HG03097 (cell line): ENCODE measurements around the gene MYMK.

Experiments
- ATAC-seq: cut with Tn5 transposase; IDR thresholded peaks from one replicate; pipeline ENCODE4 v1.9.1; 2021; ENCODE audit not compliant: unreplicated experiment, low FRiP score

Gene MYMK

GRCh38 chr9:133536080-133536479, 11.3 kb upstream of the MYMK start:
- ATAC-seq = no peak

GRCh38 chr9:133535306-133535877, 10.6 kb upstream of the MYMK start:
- ATAC-seq = no peak

- ATAC-seq = no peak
These were observed 9.9 kb upstream of the MYMK start, which contains the start of gene ADAMTSL2 for GRCh38 chr9:133534346-133535291. Gene ADAMTSL2, plus strand, starts transcription at chr9:133534704. Its CDS starts 2,009 bp downstream, at chr9:133536713.

GRCh38 chr9:133533857-133534256, 9.1 kb upstream of the MYMK start:
- no peak for ATAC-seq

GRCh38 chr9:133532937-133533668, 8.3 kb upstream of the MYMK start:
- ATAC-seq = no peak

- no peak for ATAC-seq
These were observed 6.5 kb upstream of the MYMK start for GRCh38 chr9:133531293-133531692.

- no peak for ATAC-seq
These were observed 5.1 kb upstream of the MYMK start for GRCh38 chr9:133529874-133530273.

GRCh38 chr9:133529457-133529856, 4.7 kb upstream of the MYMK start:
- no peak for ATAC-seq

GRCh38 chr9:133528876-133529241, 4.1 kb upstream of the MYMK start:
- no peak for ATAC-seq

GRCh38 chr9:133528001-133528875, 3.5 kb upstream of the MYMK start:
- no peak for ATAC-seq

- no peak for ATAC-seq
These were observed 2.7 kb upstream of the MYMK start for GRCh38 chr9:133527444-133527920.

GRCh38 chr9:133526721-133527321, 2.1 kb upstream of the MYMK start:
- ATAC-seq = no peak

- ATAC-seq = no peak
These were observed 918 bp upstream of the MYMK start for GRCh38 chr9:133525677-133526076.

- no peak for ATAC-seq
These were observed 613 bp downstream of the MYMK start for GRCh38 chr9:133524146-133524545.

- no peak for ATAC-seq
These were observed 1.7 kb downstream of the MYMK start for GRCh38 chr9:133523106-133523505.

GRCh38 chr9:133522073-133522910, 2.5 kb downstream of the MYMK start:
- ATAC-seq = no peak

GRCh38 chr9:133521122-133522072, 3.4 kb downstream of the MYMK start:
- no peak for ATAC-seq
